Amniotic stem cell (primary cell): ENCODE measurements around the gene CAMTA1.
"Not testable (repeated sequence)": the region's sequence is repeated elsewhere in the genome, so short reads cannot be mapped to it uniquely, and the experiment has no call there.

Source experiments
- DNase-seq: peaks from one replicate; lab custom pipeline; 2025; lab: John Stamatoyannopoulos, UW

CAMTA1 gene

DNA sequence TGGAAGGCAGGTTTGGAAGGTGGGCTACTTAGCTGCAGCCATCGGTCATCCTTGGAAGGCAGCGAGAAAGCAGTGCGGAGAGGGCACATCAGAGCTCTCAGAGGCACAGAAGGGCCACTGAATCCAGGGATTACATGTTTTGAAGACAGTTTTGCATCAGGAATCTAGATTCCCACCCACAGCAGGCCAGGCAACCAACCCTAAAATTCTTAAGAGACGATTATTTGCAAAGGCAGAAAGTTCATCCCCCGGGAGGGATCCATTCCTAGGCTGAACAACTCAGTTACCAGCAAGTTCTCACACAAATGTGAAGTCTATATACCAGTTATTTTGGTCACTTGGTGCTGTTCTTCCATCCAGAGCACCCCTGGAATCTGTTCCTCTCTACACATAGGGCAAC is 528.6 kb downstream of the CAMTA1 start:
- DNase-seq = no peak

GRCh38 chr1:7315316-7315715 is 530.1 kb downstream of the CAMTA1 start:
- DNase-seq = no peak

DNA sequence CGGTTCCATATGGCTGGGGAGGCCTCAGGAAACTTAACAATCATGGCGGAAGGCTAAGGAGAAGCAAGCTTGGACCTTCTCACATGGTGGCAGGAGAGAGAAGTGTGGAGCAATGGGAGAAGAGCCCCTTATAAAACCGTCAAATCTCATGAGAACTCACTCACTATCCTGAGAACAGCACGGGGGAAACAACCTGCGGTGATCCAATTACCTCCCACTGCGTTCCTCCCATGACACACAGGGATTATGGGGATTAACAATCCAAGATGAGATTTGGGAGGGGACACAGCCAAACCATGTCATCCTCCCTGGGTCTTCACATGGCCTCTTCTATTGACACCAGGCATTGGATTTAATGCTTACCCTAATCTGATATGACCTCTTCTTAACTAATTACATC is 530.7 kb downstream of the CAMTA1 start:
- no peak for DNase-seq

DNA sequence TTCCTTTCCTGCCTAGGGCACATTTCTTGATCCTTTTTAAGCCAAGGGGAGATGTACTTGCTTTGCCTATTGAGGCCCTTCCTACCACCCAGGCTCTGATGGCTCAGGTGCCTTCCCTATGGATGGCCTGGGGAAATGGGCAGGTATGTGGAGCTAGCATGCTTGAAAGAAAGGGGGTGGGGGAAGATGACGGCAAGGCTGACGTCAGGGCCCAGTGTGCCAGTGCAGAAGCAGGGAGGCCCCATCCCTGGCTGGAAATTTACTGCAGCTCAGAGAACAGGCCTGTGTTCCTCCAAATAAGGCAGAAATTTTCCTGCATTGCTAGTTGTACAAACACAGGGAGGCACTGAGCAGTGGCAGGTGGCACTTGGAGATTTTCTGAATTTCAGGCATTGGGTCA is 532.6 kb downstream of the CAMTA1 start:
- DNase-seq = no peak

DNA sequence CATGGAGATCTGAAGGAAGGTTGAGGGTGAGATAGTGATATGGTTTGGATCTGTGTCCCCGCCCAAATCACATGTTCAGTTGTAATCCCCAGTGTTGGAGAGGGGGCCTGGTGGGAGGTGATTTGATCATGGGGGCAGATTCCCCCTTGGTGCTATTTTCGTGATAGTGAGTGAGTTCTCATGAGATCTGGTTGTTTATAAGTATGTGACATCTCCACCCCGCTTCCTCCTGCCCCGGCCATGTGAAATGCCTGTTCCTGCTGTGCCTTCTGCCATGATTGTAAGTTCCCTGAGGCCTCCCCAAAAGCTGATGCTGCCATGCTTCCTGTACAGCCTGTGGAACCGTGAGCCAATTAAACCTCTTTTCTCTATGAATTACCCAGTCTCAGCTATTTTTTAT is 533.9 kb downstream of the CAMTA1 start:
- DNase-seq = no peak

DNA sequence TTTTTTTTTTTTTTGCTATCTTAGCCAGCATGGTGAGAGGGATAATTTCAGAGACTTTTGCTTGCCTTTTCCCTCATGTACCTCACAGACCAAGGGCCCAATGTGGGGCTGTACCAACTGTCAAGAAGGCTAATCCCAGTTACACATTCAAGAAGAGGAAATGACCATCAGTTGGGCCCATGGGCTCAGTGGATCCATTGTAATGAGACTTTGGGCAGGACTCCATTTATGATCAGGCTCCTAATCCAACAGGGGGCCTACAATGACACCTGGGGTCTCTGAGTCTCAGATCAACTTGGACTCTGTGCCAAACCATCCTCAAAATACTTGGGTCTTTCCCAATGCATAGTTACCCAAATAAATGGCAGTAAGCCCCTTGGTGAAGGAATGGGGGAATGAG is 535.4 kb downstream of the CAMTA1 start:
- DNase-seq = no peak

DNA sequence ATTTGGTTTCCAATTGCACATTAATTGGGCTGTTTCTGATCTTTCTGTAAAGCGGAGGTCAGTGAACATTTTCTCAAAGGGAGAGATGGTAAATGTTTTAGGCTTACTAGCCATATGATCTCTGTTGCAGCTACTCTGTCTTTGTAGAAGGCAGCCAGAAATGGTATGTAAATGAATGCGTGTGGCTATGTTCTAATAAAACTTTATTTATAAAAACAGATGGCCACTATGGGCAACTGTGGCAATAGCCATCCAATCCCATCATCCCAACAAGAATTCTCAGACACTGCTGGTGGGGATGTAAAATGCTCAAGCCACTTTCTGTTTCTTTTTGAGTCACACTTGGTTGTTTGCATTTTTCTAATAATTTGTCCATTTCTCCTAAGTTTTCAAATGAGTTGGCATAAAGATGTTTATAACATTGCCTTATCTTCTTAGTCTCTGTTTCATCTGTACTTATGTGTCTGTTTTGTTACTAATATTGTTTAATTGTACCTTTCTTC is 537.1 kb downstream of the CAMTA1 start:
- DNase-seq = no peak

DNA sequence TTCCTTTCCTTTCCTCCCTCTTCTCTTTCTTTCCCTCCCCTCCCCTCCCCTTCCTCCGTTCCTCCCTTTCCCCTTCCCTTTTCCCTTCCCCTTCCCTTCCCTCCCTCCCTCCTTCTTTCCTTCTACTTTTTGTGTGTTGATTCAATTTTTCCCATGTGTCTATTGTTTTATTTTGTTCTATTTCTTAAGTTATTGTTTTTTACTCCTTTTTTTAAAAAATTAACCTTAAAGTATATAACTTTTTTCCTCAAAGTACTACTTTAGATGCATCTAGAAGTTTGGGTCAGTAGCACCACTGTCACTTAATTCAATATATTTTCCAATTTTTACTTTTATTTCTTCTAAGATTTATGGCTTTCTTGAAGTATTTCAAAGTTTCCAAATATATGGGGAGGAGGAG is 537.7 kb downstream of the CAMTA1 start:
- DNase-seq = no peak

- DNase-seq = no peak
Measured at GRCh38 chr1:7325254-7325653, 540.0 kb downstream of the CAMTA1 start.

DNA sequence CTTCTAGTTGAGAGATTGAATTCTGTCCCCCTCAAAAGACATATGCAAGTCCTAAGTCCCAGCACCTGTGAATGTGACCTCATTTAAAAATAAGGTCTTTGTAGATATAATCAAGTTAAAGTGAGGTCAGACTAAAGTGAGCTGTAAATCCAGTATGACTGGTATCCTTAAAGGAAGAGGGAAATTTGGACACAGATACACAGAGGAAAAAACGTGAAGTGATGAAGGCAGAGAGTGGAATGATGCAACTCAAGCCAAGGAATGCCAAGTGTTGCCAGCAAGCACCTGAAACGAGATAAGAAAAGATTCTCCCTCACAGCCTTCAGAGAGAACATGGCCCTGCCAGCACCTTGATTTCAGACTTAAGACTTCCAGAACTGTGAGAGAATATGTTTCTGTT is 541.1 kb downstream of the CAMTA1 start:
- DNase-seq = no peak

GRCh38 chr1:7327849-7328248 is 542.6 kb downstream of the CAMTA1 start:
- no peak for DNase-seq

DNA sequence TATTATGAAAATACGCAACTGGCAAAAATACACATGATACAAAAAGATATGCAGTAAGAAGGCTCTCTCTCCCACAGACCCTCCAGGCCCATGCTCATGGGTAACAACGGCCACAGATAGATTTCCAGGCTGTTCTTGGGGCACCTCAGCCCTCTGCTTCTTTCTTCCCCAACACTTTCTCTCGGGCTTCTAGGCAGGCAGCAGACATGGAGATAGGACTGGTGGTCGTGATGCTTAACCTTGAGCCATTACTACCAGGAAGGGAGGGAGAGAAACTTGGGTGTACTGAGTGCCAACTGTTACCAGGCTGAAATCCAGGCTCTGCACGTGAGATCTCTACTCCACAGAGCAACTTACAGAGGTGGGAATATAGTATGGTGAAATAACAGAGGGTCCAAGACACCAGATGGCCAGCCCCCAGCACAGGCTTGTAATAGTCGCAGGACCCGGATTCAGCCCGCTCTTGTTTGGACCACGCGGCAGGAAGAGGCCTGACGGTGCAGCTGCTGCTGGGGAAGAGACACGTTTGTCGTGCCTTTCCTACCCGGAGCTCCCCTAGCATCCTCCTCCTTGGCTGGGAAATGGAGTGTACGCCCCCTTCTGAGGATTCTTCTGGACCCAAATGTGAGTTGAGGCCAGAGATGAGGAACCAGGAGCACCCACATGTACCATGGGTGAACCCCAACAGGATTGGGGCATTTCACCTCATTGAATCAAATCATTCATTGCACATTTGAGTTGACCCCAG is 544.8 kb downstream of the CAMTA1 start:
- DNase-seq = no peak

DNA sequence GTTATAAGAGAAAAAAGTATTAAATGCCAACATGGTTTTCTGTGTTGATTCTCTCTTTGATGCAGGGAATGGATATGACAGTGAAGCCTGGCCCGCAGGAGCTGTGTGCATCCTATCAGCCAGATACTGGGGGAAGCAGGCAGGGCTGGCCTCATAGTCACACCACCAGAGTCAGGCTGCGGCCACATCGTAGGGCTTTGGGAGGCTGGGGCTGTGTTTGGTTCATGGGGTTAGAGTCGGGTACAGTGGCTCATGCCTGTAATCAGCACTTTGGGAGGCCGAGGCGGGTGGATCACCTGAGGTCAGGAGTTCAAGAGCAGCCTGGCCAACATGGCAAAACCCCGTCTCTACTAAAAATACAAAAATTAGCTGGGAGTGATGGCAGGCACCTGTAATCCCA is 545.5 kb downstream of the CAMTA1 start:
- not testable (repeated sequence) for DNase-seq

- DNase-seq = no peak
Measured at GRCh38 chr1:7331926-7332535, 546.8 kb downstream of the CAMTA1 start.

GRCh38 chr1:7333094-7333493 is 547.8 kb downstream of the CAMTA1 start:
- no peak for DNase-seq

GRCh38 chr1:7333620-7334019 is 548.4 kb downstream of the CAMTA1 start:
- no peak for DNase-seq

- no peak for DNase-seq
Measured at GRCh38 chr1:7334475-7335035, 549.3 kb downstream of the CAMTA1 start.

GRCh38 chr1:7335224-7335879 is 550.1 kb downstream of the CAMTA1 start:
- no peak for DNase-seq

DNA sequence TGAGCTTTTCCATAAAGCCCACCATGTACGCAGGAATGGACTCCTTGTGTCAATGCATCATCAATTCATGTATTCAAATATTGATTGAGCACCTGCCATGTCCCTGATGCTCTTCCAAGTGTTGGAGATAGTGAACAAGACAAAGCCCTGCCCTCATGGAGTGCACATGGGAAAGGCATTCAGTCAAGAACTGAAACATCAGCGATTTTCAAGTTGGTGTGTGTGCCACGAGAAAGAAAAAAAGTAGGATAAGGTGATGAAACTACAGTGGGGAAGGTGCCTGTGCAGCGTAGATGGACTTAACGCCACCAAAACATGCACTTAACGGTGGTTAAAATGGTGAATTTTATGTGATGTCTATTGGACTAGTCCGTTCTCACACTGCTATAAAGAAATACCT is 553.2 kb downstream of the CAMTA1 start:
- no peak for DNase-seq

GRCh38 chr1:7339014-7339413 is 553.8 kb downstream of the CAMTA1 start:
- no peak for DNase-seq

- no peak for DNase-seq
Measured at GRCh38 chr1:7339953-7340352, 554.7 kb downstream of the CAMTA1 start.

DNA sequence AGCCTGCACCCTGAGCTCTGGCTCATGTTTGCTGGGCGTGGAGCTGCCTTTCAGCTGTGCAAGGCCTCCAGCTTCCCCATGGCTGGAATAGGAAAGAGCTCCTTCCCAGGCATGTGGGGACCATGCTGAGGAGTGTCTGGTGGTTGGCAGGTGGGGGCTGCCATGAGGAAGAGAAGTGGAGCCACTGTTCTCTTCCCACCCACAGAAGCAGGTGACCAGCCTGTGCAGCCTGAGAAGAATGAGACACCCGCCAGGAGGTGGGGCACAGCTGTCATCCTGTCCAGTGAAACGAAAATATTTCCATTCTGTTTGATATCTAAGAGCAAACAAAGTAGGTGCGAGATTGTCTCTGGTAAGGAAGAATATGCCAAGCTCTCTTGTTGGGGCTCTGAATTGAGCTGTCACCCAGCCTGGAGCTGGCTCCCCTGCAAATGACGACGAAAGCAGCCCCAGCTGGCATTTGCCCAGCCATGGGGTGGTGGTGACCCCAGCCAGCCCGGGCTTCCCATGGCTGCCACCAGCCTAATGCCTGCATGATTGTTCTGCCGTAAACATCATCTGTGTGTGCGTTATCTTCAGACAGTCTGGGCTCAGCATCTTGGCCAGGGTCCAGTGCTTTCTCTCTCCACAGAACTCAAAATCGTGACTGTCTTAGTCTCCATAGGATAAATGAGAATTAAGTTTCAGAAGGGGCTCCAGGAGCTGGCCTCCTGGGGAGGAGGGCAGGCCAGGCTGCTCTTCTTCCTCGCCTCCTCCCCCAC is 556.1 kb downstream of the CAMTA1 start:
- no peak for DNase-seq
